GM18861 (cell line): ENCODE results near the gene S100A7A.

Source experiments
- ATAC-seq: cut with Tn5 transposase; IDR thresholded peaks from one replicate; pipeline ENCODE4 v1.9.1; 2021; ENCODE audit not compliant: unreplicated experiment

Gene S100A7A

GRCh38 chr1:153415850-153416570 is at the start of gene S100A7A:
S100A7A (plus strand) TSS chr1:153416520; CDS start chr1:153418083, 1,563 bp downstream.
- ATAC-seq, result no peak

DNA sequence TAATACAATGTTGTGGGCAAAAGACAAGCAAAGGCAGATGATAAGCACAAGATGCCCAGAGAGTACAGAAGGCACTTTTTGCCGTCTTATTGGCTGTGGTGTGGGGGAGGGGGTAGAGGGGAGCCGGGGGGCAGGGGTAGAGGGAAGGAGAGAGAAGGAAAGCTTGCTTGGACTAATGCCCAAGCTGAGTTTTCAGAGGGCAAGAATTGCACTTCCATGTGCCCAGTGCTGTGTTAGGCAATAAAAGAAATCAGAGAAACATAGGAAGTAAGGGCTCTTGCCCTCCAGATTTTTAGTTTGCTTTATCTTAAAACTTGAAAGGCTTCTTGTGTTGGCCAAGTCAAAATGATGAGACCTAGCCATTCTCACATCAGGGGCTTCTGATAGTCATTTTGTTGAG is 49.2 kb upstream of the S100A7A start:
- no peak for ATAC-seq

GRCh38 chr1:153368495-153368894 is 47.8 kb upstream of the S100A7A start:
- ATAC-seq, result no peak

- ATAC-seq, result no peak
Measured at GRCh38 chr1:153370146-153370545, 46.2 kb upstream of the S100A7A start.

- no peak for ATAC-seq
Measured at GRCh38 chr1:153371231-153371630, 45.1 kb upstream of the S100A7A start.

- ATAC-seq, result no peak
Measured at GRCh38 chr1:153372571-153372970, 43.7 kb upstream of the S100A7A start.

- no peak for ATAC-seq
Measured at GRCh38 chr1:153374071-153374470, 42.2 kb upstream of the S100A7A start.

DNA sequence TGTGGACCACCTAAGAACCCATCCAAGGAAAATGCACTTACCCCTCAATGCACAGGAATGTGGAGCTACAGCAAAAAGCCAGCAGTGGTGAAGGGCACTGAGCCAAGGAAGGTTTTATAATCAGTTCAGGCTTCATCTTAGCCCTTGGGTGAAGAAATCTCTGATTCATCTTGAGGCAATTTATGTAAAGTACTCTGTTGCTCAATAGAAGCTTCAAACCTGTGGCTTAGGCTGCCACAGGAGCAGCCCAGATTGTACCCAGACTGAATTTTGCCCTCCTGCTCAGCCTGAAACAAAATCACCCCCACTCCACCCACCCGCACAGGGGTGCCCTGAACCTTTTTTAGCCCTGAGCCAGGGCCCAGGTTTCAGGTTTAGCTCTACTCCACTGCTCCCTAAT is 40.8 kb upstream of the S100A7A start, which contains the start of gene S100A12:
S100A12 (minus strand) TSS at position 111 of the 400 bp plus-strand sequence. CDS start 1,029 bp downstream, outside the sequence.
- no peak for ATAC-seq

DNA sequence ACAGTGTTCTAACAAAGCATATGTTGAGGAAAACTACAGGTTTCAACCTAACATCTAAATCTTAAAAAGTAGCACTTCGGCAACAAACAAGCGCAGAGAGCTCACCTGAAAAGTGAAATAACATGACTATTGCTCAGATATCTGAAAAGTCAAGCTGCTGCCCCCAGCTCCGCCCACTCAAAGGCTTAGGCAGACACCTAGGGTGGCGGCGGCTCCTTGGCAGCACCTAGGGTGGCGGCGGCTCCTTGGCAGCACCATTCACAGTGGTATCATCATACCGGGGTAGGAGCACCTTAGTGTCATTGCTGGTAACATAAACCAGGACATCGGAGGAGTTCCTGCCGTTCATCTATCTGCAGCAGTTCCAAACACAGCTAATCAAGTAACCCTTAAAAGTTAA is 36.7 kb upstream of the S100A7A start:
- no peak for ATAC-seq

GRCh38 chr1:153380711-153381110 is 35.6 kb upstream of the S100A7A start:
- no peak for ATAC-seq

GRCh38 chr1:153384958-153385580 is 31.3 kb upstream of the S100A7A start:
- no peak for ATAC-seq

- no peak for ATAC-seq
Measured at GRCh38 chr1:153386500-153386901, 29.8 kb upstream of the S100A7A start.

- ATAC-seq, result no peak
Measured at GRCh38 chr1:153387001-153387400, 29.3 kb upstream of the S100A7A start.

DNA sequence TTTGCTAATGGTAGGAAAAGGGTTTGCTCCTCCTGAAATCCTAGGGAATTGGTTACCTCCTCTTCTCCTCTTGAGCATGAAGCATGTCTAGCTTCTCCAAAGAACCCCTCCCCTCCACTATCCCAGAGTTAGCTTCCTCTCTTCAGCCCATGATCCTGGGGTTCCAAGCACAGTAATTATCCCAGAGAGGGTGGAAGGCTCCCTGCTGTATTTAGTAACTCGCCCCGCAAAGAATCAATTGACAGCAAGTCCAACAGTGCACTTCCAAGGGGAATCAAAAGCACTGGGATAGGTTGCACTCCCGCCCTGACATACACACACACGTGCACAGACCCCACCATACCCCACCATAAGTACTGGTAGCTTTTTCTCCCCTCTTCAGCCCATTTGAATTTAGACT is 28.5 kb upstream of the S100A7A start:
- no peak for ATAC-seq

DNA sequence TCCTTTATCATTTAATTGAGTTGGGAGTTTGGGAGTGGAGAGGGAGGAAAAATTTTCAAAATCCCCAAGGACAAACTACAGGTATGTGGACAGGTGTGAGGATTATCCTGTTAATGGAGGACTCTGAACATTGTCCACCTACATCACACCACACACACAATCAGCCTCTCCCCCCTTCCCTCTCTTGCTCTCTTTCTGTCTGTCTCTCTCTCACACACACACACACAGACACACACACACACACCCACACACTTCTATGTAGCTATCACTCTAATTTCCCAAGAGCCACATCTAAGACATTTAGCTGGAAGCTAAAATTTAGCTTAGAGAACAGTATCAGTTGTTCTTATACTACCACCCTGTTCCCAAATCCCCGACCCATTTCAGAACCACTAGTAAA is 26.9 kb upstream of the S100A7A start:
- ATAC-seq, result no peak

DNA sequence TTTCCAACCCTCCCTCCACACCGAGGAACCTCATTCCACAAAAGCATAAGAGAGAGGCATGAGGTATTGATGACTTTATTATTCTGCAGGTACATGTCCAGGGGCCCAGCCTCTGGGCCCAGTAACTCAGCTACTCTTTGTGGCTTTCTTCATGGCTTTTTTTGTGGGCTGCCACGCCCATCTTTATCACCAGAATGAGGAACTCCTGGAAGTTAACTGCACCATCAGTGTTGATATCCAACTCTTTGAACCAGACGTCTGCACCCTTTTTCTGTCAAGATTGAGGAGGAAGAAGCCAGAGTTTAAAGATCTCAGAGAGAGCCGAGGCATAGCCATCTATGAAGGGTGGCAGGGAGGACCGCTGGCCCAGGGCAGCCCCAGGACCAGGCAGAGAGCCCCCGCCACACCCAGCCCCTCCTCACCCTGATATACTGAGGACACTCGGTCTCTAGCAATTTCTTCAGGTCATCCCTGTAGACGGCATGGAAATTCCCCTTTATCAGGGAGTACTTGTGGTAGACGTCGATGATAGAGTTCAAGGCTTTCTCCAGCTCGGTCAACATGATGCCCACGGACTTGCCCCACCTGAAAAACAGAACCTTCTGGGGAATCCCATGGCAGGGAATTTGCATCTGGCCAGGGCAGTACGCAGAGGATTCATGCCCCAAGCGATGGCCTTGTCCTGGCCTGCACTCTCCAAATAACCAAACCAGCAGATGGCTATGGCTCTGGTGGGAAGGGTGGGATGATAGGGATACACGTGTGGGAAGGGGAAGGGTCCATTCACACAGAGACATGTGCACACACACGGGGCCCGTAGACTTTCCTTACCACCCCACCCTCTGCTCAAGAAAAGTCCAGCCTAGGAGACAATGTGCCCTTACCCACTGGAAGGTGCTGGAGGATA is 26.1 kb upstream of the S100A7A start:
- no peak for ATAC-seq

GRCh38 chr1:153390938-153391710 is 25.2 kb upstream of the S100A7A start, which contains the start of gene S100A8:
S100A8 (minus strand) TSS chr1:153391073; CDS start chr1:153390535, 538 bp downstream.
- no peak for ATAC-seq

DNA sequence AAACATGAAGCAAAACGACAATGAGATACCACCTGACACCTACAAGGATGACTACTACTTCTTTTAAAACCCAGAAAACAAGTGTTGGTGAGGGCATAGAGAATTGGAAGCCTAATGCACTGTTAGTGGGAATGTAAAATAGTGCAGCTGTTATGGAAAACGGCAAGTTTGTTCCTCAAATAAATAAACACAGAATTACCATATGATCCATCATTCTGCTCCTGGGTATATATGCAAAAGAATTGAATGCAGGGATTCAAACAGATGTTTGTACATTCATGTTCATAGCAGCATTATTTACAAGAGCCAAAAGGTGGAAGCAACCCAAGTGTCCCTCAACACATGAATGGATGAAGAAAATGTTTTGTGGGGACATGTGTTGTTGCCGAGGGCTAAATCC is 24.1 kb upstream of the S100A7A start:
- no peak for ATAC-seq

GRCh38 chr1:153392822-153393221 is 23.5 kb upstream of the S100A7A start:
- no peak for ATAC-seq

DNA sequence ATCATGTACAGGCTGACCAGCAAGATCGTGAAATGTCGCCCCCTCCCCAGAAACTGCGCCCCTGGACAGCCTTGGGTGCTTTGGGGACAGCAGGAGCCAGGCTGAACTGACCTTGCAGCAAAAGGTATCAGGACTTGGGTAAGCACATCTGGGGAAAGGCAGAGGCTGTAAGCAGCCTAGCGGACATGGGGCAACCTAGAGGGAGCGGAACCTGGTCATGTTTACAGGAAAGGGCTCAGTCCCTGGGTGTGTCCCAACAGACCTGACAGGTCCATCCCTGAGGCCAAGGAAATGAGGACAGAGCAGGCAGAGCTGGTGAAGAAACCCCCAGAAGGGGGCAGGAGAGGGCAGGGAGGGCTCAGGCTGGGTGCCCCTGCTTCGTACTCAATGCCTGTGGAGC is 22.4 kb upstream of the S100A7A start:
- no peak for ATAC-seq

DNA sequence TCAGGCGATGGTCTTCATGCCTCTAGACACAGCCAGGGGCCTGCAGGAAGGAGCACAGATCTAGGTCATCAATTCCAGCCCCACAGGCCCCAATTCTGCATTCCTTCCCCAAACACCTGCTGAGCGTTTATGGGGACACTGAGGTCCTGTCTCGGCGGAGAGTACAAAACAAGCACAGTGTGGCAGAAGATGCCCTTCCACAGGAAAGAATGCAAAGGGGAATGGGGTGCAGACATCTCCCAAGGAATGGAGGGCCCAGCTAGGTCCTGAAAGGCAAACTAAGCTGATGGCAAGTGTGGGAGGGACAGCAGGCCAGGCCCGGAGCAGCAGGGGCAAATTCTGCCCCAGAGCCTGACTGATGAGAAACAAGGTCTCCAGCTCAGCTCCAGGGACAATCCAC is 21.9 kb upstream of the S100A7A start:
- ATAC-seq, result no peak
